CD8-positive, alpha-beta memory T cell (primary cell): ENCODE results near the gene MRFAP1L1. TPM values are rescaled to one million over a fixed set of nuclear protein-coding genes. Genes with fewer than 3 reads are reported as not detected.

Experiments used
- CTCF ChIA-PET: fragments of 350-600 bp; sonication (Branson Sonifier 250); formaldehyde crosslinking; loops from one replicate; lab custom pipeline; 2021; ENCODE audit warnings: antibody characterized with exemption; lab: Charles Lee
- POLR2A ChIA-PET: fragments of 350-600 bp; sonication (Branson Sonifier 250); formaldehyde crosslinking; loops from one replicate; lab custom pipeline; 2021; ENCODE audit warnings: antibody characterized with exemption; lab: Charles Lee
- DNase-seq, 5 donors: peaks; one replicate each; pipeline versions ENCODE4 v3.0.0 to v3.0.0-alpha.2; 2020 to 2022; ENCODE audit warnings: mixed read lengths in 1 of 5
- H3K27ac ChIP-seq: one replicate; pipeline ENCODE4 v1.7.0; 2013; ENCODE audit warnings: low read depth, mild to moderate bottlenecking, low read length, moderate library complexity
- H3K27me3 ChIP-seq: 2 replicates; pipeline ENCODE4 v1.7.0; 2013; ENCODE audit warnings: low read length, mild to moderate bottlenecking; ENCODE audit not compliant: insufficient read depth, poor library complexity, severe bottlenecking
- H3K36me3 ChIP-seq: 2 replicates; pipeline ENCODE4 v1.7.0; 2013; ENCODE audit warnings: mild to moderate bottlenecking, low read length, moderate library complexity; ENCODE audit not compliant: insufficient read depth
- H3K4me1 ChIP-seq: 2 replicates; pipeline ENCODE4 v1.7.0; 2013; ENCODE audit warnings: mild to moderate bottlenecking, low read length, moderate library complexity; ENCODE audit not compliant: insufficient read depth
- H3K4me3 ChIP-seq: 2 replicates; pipeline ENCODE4 v1.7.0; 2013; ENCODE audit warnings: mild to moderate bottlenecking, low read length
- H3K9me3 ChIP-seq: 2 replicates; pipeline ENCODE4 v1.7.0; 2013; ENCODE audit warnings: mild to moderate bottlenecking, low read length
- H3K27ac Mint-ChIP-seq, 8 donors: one replicate each; pipeline ENCODE4 v1.8.0; 2020 to 2021; ENCODE audit warnings: mixed read lengths in 8 of 8, mild to moderate bottlenecking in 6 of 8, inconsistent platforms in 3 of 8, moderate library complexity in 3 of 8
- H3K27me3 Mint-ChIP-seq, 2 donors: one replicate each; pipeline ENCODE4 v1.8.0; 2020 to 2021; ENCODE audit warnings: mixed read lengths in 2 of 2, mild to moderate bottlenecking in 1 of 2, moderate library complexity in 1 of 2
- H3K36me3 Mint-ChIP-seq, 3 donors: one replicate each; pipeline ENCODE4 v1.8.0; 2020 to 2021; ENCODE audit warnings: mixed read lengths in 3 of 3, inconsistent platforms in 1 of 3, mild to moderate bottlenecking in 1 of 3
- H3K4me1 Mint-ChIP-seq, 3 donors: one replicate each; pipeline ENCODE4 v1.8.0; 2020 to 2021; ENCODE audit warnings: mixed read lengths in 3 of 3, inconsistent platforms in 1 of 3, mild to moderate bottlenecking in 1 of 3
- H3K4me3 Mint-ChIP-seq, 7 donors: one replicate each; pipeline ENCODE4 v1.8.0; 2020 to 2021; ENCODE audit warnings: mixed read lengths in 7 of 7, mild to moderate bottlenecking in 6 of 7, moderate library complexity in 4 of 7, inconsistent platforms in 2 of 7
- H3K9me3 Mint-ChIP-seq, 5 donors: one replicate each; pipeline ENCODE4 v1.8.0; 2020 to 2022; ENCODE audit warnings: mixed read lengths in 5 of 5, mild to moderate bottlenecking in 3 of 5, moderate library complexity in 2 of 5, inconsistent platforms in 1 of 5
- polyA plus RNA-seq: library from polyadenylated mRNA; unstranded; fragments of 300-500 nt; fragmentation: Illumina TruSeq; gene quantifications from one replicate; pipeline ENCODE4 v1.2.3, GENCODE V29; 2021
- total RNA-seq, 2 experiments: library from RNA; stranded (reverse); gene quantifications; one replicate each; pipeline ENCODE4 v1.2.3, GENCODE V29; 2021

Gene MRFAP1L1
- total and polyA plus RNA-seq, 3 experiments from 2014 or later = 54.9 to 142 (median 55.9) TPM

DNA sequence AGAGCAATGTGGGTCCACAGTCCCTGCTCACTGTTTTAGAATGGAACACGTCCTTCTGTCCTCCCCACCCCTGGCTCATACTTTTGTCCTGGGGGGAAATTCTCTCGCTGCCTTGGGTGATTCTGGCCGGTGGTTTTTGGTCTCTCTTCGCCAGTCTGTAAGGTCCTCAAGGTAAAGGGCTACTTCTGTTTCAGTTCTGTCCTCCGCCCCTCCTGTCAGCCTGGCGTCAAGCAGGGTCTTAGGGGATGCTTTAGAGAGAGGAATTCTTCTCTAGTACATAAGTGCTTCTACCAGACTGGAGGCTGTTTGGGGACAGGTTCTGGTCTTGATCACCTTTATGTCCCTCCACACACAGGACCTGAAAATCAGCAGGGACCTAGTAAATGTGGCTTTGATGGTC, 617 bp upstream of the MRFAP1L1 start:
- H3K27ac Mint-ChIP-seq = peak overlapping the region; percentile 92 to 100 (median 98)
- Histone ChIP-seq H3K27ac (peak overlapping the region; percentile 88), H3K9me3 (no peaks in the 10 kb centered on the region), H3K4me1 (peaks cover 47% of the 10 kb centered on the region), H3K36me3 (peaks cover 15% of the 10 kb centered on the region), H3K4me3 (peak overlapping the region; percentile 65), H3K27me3 (no peaks in the 10 kb centered on the region)
- CTCF ChIA-PET = interaction anchor here (0.7 to 29.4 kb wide), 10 partner anchors 9 to 164 kb away, joined by 3 to 369 read pairs (median 6); partner anchors contain the start of gene MRFAP1
- peak overlapping the region; percentile 98 to 100 (median 99) for H3K4me3 Mint-ChIP-seq
- peaks cover 11 to 40% (median 18%) of the 10 kb centered on the region in 3 donors for H3K36me3 Mint-ChIP-seq
- DNase-seq = no peak
- H3K4me1 Mint-ChIP-seq = peaks cover 49 to 63% (median 62%) of the 10 kb centered on the region in 3 donors
- H3K9me3 Mint-ChIP-seq = no peaks in the 10 kb centered on the region
- POLR2A ChIA-PET = interaction anchor here (0.8 to 4.5 kb wide), 10 partner anchors 15 to 360 kb away, joined by 3 to 50 read pairs (median 6); partner anchors contain the start of genes GRPEL1, MRFAP1 and S100P
- no peaks in the 10 kb centered on the region for H3K27me3 Mint-ChIP-seq

DNA sequence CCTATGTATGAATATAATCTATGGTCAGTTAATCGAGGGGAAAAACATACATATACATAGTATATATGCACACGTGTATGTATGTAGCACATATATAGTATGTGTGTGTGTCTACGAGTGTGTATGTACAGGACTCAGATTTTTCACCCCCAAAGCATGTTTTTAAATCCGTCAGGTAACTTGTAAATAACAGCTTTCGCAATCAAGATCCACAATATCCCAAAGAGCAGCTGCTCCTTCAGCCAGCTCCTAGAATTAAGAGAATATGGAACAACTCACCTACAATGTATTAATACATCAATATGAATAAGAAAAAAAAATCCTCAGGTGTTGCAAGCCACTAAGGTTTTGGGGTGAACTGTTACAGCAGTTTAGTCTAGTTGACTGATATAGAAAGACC, 3.5 kb downstream of the MRFAP1L1 start:
- Histone ChIP-seq H3K27ac (no peak overlapping the region), H3K36me3 (peaks cover 25% of the 10 kb centered on the region), H3K4me3 (no peak overlapping the region), H3K27me3 (no peaks in the 10 kb centered on the region), H3K9me3 (no peaks in the 10 kb centered on the region), H3K4me1 (peaks cover 59% of the 10 kb centered on the region)
- H3K4me1 Mint-ChIP-seq = peaks cover 71 to 88% (median 84%) of the 10 kb centered on the region in 3 donors
- no peaks in the 10 kb centered on the region for H3K27me3 Mint-ChIP-seq
- CTCF ChIA-PET = interaction anchor here (1.0 to 29.4 kb wide), 7 partner anchors 10 to 33 kb away, joined by 3 to 369 read pairs (median 6); a partner anchor contains a TSS
- no peak for DNase-seq
- peak overlapping the region in 6 of 8 donors; percentile 1 to 95 (median 60) for H3K27ac Mint-ChIP-seq
- H3K36me3 Mint-ChIP-seq = peaks cover 14 to 72% (median 27%) of the 10 kb centered on the region in 3 donors
- POLR2A ChIA-PET = interaction anchor here (0.6 to 4.5 kb wide), 3 partner anchors 16 to 78 kb away, joined by 3 to 50 read pairs (median 41); a partner anchor contains a TSS
- H3K9me3 Mint-ChIP-seq = no peaks in the 10 kb centered on the region
- H3K4me3 Mint-ChIP-seq = peak overlapping the region in 6 of 7 donors; percentile 17 to 64 (median 36)

DNA sequence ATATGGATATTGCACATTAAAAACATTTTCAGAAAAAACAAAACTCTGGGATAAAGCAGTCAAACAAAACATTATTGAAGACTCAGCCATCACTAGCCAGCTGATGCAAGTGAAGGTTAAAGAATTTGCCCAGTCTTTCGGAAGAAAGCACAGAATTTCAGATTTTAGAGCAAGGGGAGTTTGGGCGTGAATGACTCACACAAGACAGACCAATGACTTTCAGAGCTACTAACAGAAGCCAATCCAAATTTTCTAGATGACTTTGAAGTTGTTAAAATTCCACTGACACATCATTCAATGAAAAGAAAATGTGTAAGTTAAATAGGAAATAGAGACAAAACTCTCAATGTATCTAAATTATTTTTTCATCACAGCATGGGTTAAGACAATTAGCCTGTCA, 4.0 kb downstream of the MRFAP1L1 start:
- Mint-ChIP-seq H3K4me3 (peak overlapping the region in 6 of 7 donors; percentile 6 to 64 (median 42)), H3K27ac (peak overlapping the region; percentile 20 to 95 (median 66)), H3K27me3 (peaks cover 0 to under 1% of the 10 kb centered on the region in 2 donors), H3K4me1 (peaks cover 71 to 88% (median 82%) of the 10 kb centered on the region in 3 donors), H3K36me3 (peaks cover 14 to 74% (median 28%) of the 10 kb centered on the region in 3 donors), H3K9me3 (no peaks in the 10 kb centered on the region)
- Histone ChIP-seq H3K36me3 (peaks cover 25% of the 10 kb centered on the region), H3K27ac (no peak overlapping the region), H3K27me3 (no peaks in the 10 kb centered on the region), H3K9me3 (no peaks in the 10 kb centered on the region), H3K4me1 (peaks cover 57% of the 10 kb centered on the region), H3K4me3 (no peak overlapping the region)
- POLR2A ChIA-PET = interaction anchor here (0.6 to 0.7 kb wide), 2 partner anchors 74 to 79 kb away, joined by 3 to 4 read pairs; no protein-coding TSS in a partner anchor
- no peak for DNase-seq
- CTCF ChIA-PET = interaction anchor here (1.0 to 29.4 kb wide), 6 partner anchors 9 to 33 kb away, joined by 3 to 369 read pairs (median 6); a partner anchor contains a TSS

DNA sequence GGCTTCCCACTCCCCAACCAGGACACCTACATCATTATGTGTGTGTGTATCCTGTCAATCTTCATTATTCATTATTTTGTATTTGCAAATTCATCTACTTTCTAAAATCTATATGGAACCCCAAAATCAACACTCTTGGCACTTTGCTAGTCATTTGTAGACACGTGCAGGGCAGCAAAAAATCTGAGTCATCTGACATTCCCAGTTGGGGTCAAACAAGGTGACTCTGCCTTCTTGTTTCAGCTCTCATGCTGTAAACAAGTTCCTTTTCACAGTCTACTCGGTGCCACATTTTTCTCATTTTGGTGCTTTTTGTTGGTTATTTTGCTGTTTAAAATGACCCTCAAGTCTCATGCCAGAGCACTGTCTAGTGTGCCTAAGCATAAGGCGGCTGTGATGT, 5.9 kb downstream of the MRFAP1L1 start:
- Histone ChIP-seq H3K27ac (no peak overlapping the region), H3K36me3 (peaks cover 25% of the 10 kb centered on the region), H3K4me3 (no peak overlapping the region), H3K4me1 (peaks cover 62% of the 10 kb centered on the region), H3K9me3 (no peaks in the 10 kb centered on the region), H3K27me3 (no peaks in the 10 kb centered on the region)
- no peak for DNase-seq
- H3K4me3 Mint-ChIP-seq = peak overlapping the region in 1 of 7 donors; percentile 53
- peaks cover 70 to 88% (median 83%) of the 10 kb centered on the region in 3 donors for H3K4me1 Mint-ChIP-seq
- no peaks in the 10 kb centered on the region for H3K9me3 Mint-ChIP-seq
- CTCF ChIA-PET = interaction anchor here (1.3 to 29.4 kb wide), 5 partner anchors 13 to 170 kb away, joined by 4 to 369 read pairs (median 8); a partner anchor contains a TSS
- H3K27ac Mint-ChIP-seq = peak overlapping the region; percentile 31 to 92 (median 78)
- H3K36me3 Mint-ChIP-seq = peaks cover 14 to 77% (median 28%) of the 10 kb centered on the region in 3 donors
- peaks cover 0 to 3% of the 10 kb centered on the region in 2 donors for H3K27me3 Mint-ChIP-seq
- POLR2A ChIA-PET = interaction anchor here (1.4 kb wide), 1 partner anchor 28 kb away, joined by 4 read pairs; no protein-coding TSS in a partner anchor

DNA sequence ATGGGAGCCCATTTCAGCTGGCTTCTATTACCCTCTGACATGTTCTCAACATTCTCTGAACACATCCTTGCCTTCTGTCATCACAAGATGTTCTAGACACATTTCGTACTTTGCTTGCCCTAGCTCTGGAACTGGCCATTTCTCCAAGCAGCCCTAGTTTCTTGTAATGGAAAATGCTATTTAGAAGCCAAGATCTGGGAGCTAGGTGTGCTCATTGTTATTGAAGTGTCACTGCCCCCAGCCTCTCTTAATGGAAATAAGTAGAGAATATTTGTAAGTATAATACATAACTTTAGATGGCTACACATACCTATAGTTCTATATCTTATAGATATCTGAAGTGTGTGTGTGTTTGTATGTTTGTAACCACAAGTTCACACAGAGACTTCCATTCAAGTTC, 6.9 kb downstream of the MRFAP1L1 start:
- ChIA-PET POLR2A (interaction anchor here (0.9 kb wide), 1 partner anchor 12 kb away, joined by 4 read pairs; no protein-coding TSS in a partner anchor), CTCF (interaction anchor here (1.0 to 29.4 kb wide), 3 partner anchors 12 to 44 kb away, joined by 3 to 369 read pairs (median 39); a partner anchor contains a TSS)
- no peaks in the 10 kb centered on the region for H3K9me3 ChIP-seq
- H3K4me3 ChIP-seq = no peak overlapping the region
- Mint-ChIP-seq H3K27me3 (peaks cover 0 to 3% of the 10 kb centered on the region in 2 donors), H3K4me1 (peaks cover 66 to 85% (median 80%) of the 10 kb centered on the region in 3 donors), H3K27ac (peak overlapping the region in 5 of 8 donors; percentile 23 to 56 (median 27)), H3K4me3 (no peak overlapping the region), H3K9me3 (no peaks in the 10 kb centered on the region), H3K36me3 (peaks cover 9 to 67% (median 22%) of the 10 kb centered on the region in 3 donors)
- DNase-seq = no peak
- no peak overlapping the region for H3K27ac ChIP-seq
- H3K27me3 ChIP-seq = no peaks in the 10 kb centered on the region
- peaks cover 61% of the 10 kb centered on the region for H3K4me1 ChIP-seq
- H3K36me3 ChIP-seq = peaks cover 24% of the 10 kb centered on the region

DNA sequence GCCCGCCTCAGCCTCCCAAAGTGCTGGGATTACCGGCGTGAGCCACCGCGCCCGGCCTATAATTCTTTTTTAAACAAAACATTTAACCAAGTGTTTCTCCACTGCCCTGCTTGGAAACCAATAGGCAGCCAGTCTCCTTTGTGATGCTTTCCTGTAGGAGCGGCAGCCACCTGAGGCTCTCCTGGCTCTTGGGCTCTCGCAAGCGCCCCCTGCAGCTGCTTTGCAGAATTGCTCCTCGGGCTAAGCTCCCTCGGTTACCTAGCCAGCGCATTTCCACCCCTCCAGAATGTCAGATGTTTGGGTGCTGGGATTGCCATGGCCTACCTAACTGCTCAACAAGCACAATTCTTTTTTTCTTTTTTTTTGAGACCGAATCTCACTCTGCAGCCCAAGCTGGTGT, 8.3 kb downstream of the MRFAP1L1 start:
- Histone ChIP-seq H3K27ac (no peak overlapping the region), H3K27me3 (no peaks in the 10 kb centered on the region), H3K36me3 (peaks cover 14% of the 10 kb centered on the region), H3K4me3 (no peak overlapping the region), H3K4me1 (peaks cover 60% of the 10 kb centered on the region), H3K9me3 (no peaks in the 10 kb centered on the region)
- Mint-ChIP-seq H3K9me3 (no peaks in the 10 kb centered on the region), H3K27me3 (peaks cover 0 to 3% of the 10 kb centered on the region in 2 donors), H3K27ac (peak overlapping the region in 5 of 8 donors; percentile 47 to 90 (median 61)), H3K4me3 (no peak overlapping the region), H3K4me1 (peaks cover 63 to 81% (median 77%) of the 10 kb centered on the region in 3 donors), H3K36me3 (peaks cover 3 to 56% (median 17%) of the 10 kb centered on the region in 3 donors)
- peak in 2 of 5 donors; percentile 36 to 44 for DNase-seq
- POLR2A ChIA-PET = interaction anchor here (1.3 to 2.6 kb wide), 2 partner anchors 11 to 27 kb away, joined by 6 to 17 read pairs; no protein-coding TSS in a partner anchor
- CTCF ChIA-PET = interaction anchor here (0.7 to 29.4 kb wide), 7 partner anchors 11 to 173 kb away, joined by 3 to 369 read pairs (median 6); a partner anchor contains a TSS

DNA sequence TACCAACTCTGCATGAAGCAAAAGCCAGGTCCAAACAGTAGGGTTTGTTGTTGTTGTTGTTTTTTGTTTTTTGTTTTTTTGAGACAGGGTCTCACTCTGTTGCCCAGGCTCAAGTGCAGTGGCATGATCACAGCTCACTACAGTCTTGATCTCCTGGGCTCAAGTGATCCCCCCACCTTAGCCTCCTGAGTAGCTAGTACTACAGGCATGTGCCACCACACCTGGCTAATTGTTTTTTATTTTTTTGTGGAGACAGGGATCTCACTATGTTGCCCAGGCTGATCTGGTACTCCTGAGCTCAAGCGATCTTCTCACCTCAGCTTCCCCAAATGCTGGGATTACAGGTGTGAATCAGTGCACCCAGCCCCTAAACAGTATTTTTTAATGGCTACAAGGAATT, 9.8 kb downstream of the MRFAP1L1 start:
- Mint-ChIP-seq H3K27me3 (peaks cover 0 to 3% of the 10 kb centered on the region in 2 donors), H3K27ac (peak overlapping the region; percentile 74 to 94 (median 86)), H3K4me3 (peak overlapping the region in 3 of 7 donors; percentile 8 to 54 (median 47)), H3K4me1 (peaks cover 62 to 81% (median 77%) of the 10 kb centered on the region in 3 donors), H3K36me3 (peaks cover 3 to 44% (median 11%) of the 10 kb centered on the region in 3 donors), H3K9me3 (no peaks in the 10 kb centered on the region)
- peaks cover 60% of the 10 kb centered on the region for H3K4me1 ChIP-seq
- H3K9me3 ChIP-seq = no peaks in the 10 kb centered on the region
- ChIA-PET POLR2A (interaction anchor here (0.6 to 2.6 kb wide), 4 partner anchors 9 to 368 kb away, joined by 3 to 17 read pairs (median 3); partner anchors contain the start of gene GRPEL1), CTCF (interaction anchor here (1.0 to 29.4 kb wide), 5 partner anchors 10 to 27 kb away, joined by 4 to 369 read pairs (median 13); partner anchors contain the start of gene MRFAP1L1)
- H3K27ac ChIP-seq = no peak overlapping the region
- H3K4me3 ChIP-seq = no peak overlapping the region
- peaks cover 10% of the 10 kb centered on the region for H3K36me3 ChIP-seq
- no peak for DNase-seq
- H3K27me3 ChIP-seq = no peaks in the 10 kb centered on the region
